H9 (cell line): Measurements from ENCODE around the gene ZBTB38. TPM values are rescaled to one million over a fixed set of nuclear protein-coding genes. Genes with fewer than 3 reads are reported as not detected.
A peak's percentile ranks its signal among the peaks of the same experiment; 100 is the strongest.

Experiments
- DNase-seq: peaks from one replicate; pipeline ENCODE4 v3.0.0-alpha.2; 2017
- H2AFZ ChIP-seq: one replicate; pipeline ENCODE4 v1.6.1; 2013; ENCODE audit warnings: mild to moderate bottlenecking, low read length, control low read depth, moderate library complexity
- H2AK5ac ChIP-seq: 2 replicates; pipeline ENCODE4 v1.6.1; 2013; ENCODE audit warnings: low read length, control low read depth, mixed read lengths; ENCODE audit not compliant: insufficient read length
- H2BK120ac ChIP-seq: one replicate; pipeline ENCODE4 v1.6.1; 2013; ENCODE audit warnings: low read depth, mild to moderate bottlenecking, low read length, control low read depth, inconsistent platforms; ENCODE audit not compliant: poor library complexity, severe bottlenecking
- H2BK12ac ChIP-seq: 2 replicates; pipeline ENCODE4 v1.6.1; 2013; ENCODE audit warnings: low read length, control low read depth, mixed read lengths, low read depth; ENCODE audit not compliant: insufficient read length
- H2BK15ac ChIP-seq: 2 replicates; pipeline ENCODE4 v1.6.1; 2013; ENCODE audit warnings: low read depth, low read length, control low read depth
- H2BK20ac ChIP-seq: one replicate; pipeline ENCODE4 v1.6.1; 2013; ENCODE audit warnings: low read depth, mild to moderate bottlenecking, low read length, control low read depth, inconsistent platforms; ENCODE audit not compliant: poor library complexity, severe bottlenecking
- H2BK5ac ChIP-seq: 2 replicates; pipeline ENCODE4 v1.6.1; 2013; ENCODE audit warnings: low read length, control low read depth, mixed read lengths; ENCODE audit not compliant: insufficient read length
- H3K14ac ChIP-seq: 2 replicates; pipeline ENCODE4 v1.6.1; 2013; ENCODE audit warnings: low read length, control low read depth; ENCODE audit not compliant: insufficient read depth
- H3K18ac ChIP-seq: 2 replicates; pipeline ENCODE4 v1.6.1; 2013; ENCODE audit warnings: low read depth, mild to moderate bottlenecking, mixed read lengths, low read length, control low read depth; ENCODE audit not compliant: insufficient read length
- H3K23ac ChIP-seq: 2 replicates; pipeline ENCODE4 v1.6.1; 2013; ENCODE audit warnings: low read length, control low read depth, mixed read lengths, low read depth; ENCODE audit not compliant: insufficient read length
- H3K23me2 ChIP-seq: 2 replicates; pipeline ENCODE4 v1.6.1; 2013; ENCODE audit warnings: low read depth, mild to moderate bottlenecking, mixed read lengths, low read length, control low read depth; ENCODE audit not compliant: insufficient read length, poor library complexity, severe bottlenecking
- H3K27ac ChIP-seq: 2 replicates; pipeline ENCODE4 v1.5.1; 2013; ENCODE audit warnings: low read length, control low read depth, mixed read lengths, low read depth; ENCODE audit not compliant: insufficient read length
- H3K27me3 ChIP-seq: 2 replicates; pipeline ENCODE4 v1.6.1; 2013; ENCODE audit warnings: low read length, control low read depth, inconsistent platforms; ENCODE audit not compliant: insufficient read depth
- H3K4ac ChIP-seq: 2 replicates; pipeline ENCODE4 v1.6.1; 2013; ENCODE audit warnings: low read depth, mild to moderate bottlenecking, control low read depth, inconsistent platforms, low read length, moderate library complexity
- H3K4me1 ChIP-seq: 2 replicates; pipeline ENCODE4 v1.6.1; 2013; ENCODE audit warnings: low read length, control low read depth, inconsistent platforms; ENCODE audit not compliant: insufficient read depth
- H3K4me2 ChIP-seq: 2 replicates; pipeline ENCODE4 v1.6.1; 2013; ENCODE audit warnings: low read length, control low read depth, mixed read lengths; ENCODE audit not compliant: insufficient read length, insufficient read depth
- H3K56ac ChIP-seq: 2 replicates; pipeline ENCODE4 v1.6.1; 2013; ENCODE audit warnings: low read depth, mild to moderate bottlenecking, mixed read lengths, low read length, control low read depth; ENCODE audit not compliant: insufficient read length
- H3K79me1 ChIP-seq: 2 replicates; pipeline ENCODE4 v1.6.1; 2013; ENCODE audit warnings: low read depth, mild to moderate bottlenecking, moderate library complexity, low read length, control low read depth, inconsistent platforms; ENCODE audit not compliant: insufficient read depth, poor library complexity, severe bottlenecking
- H3K79me2 ChIP-seq: 2 replicates; pipeline ENCODE4 v1.6.1; 2013; ENCODE audit warnings: low read length, control low read depth, inconsistent platforms; ENCODE audit not compliant: insufficient read depth
- H3K9ac ChIP-seq: 2 replicates; pipeline ENCODE4 v1.6.1; 2013; ENCODE audit warnings: low read length, control low read depth, mixed read lengths; ENCODE audit not compliant: insufficient read length; ENCODE audit errors: extremely low read depth
- H3K9me3 ChIP-seq: one replicate; pipeline ENCODE4 v1.6.1; 2013; ENCODE audit warnings: low read depth, low read length, inconsistent platforms; ENCODE audit not compliant: control insufficient read depth
- H3T11ph ChIP-seq: one replicate; pipeline ENCODE4 v1.6.1; 2013; ENCODE audit warnings: mild to moderate bottlenecking, low read length, control low read depth, inconsistent platforms
- H4K20me1 ChIP-seq: one replicate; pipeline ENCODE4 v1.6.1; 2013; ENCODE audit not compliant: control insufficient read depth, insufficient read length, insufficient read depth
- H4K5ac ChIP-seq: 2 replicates; pipeline ENCODE4 v1.6.1; 2013; ENCODE audit warnings: low read depth, mild to moderate bottlenecking, mixed read lengths, low read length, control low read depth; ENCODE audit not compliant: insufficient read length
- H4K8ac ChIP-seq: replicated peaks from 2 replicates; pipeline ENCODE4 v1.6.1; 2013; ENCODE audit warnings: low read length, control low read depth, mixed read lengths, low read depth; ENCODE audit not compliant: insufficient read length
- H4K91ac ChIP-seq: 2 replicates; pipeline ENCODE4 v1.6.1; 2013; ENCODE audit warnings: low read depth, mild to moderate bottlenecking, moderate library complexity, mixed read lengths, low read length, control low read depth; ENCODE audit not compliant: insufficient read length
- H3K27ac Mint-ChIP-seq, 3 experiments: 2 replicates in 2 of 3; 3 replicates in 1 of 3; pipeline ENCODE4 v1.8.0; 2020 to 2021; ENCODE audit warnings: mixed read lengths in 3 of 3, mild to moderate bottlenecking in 1 of 3, moderate library complexity in 1 of 3
- H3K27me3 Mint-ChIP-seq: 2 replicates; pipeline ENCODE4 v1.8.0; 2021; ENCODE audit warnings: low read depth, mild to moderate bottlenecking, moderate library complexity, mixed read lengths
- H3K36me3 Mint-ChIP-seq, 3 experiments: 2 replicates in 2 of 3; 3 replicates in 1 of 3; pipeline ENCODE4 v1.8.0; 2020 to 2021; ENCODE audit warnings: low read depth in 3 of 3, mixed read lengths in 3 of 3; ENCODE audit not compliant: insufficient read depth in 1 of 3
- H3K4me1 Mint-ChIP-seq, 2 experiments: 2 replicates each; pipeline ENCODE4 v1.8.0; 2020; ENCODE audit warnings: mixed read lengths in 2 of 2
- H3K4me3 Mint-ChIP-seq, 2 experiments: 2 replicates in 1 of 2; 3 replicates in 1 of 2; pipeline ENCODE4 v1.8.0; 2020 to 2021; ENCODE audit warnings: mild to moderate bottlenecking in 2 of 2, mixed read lengths in 2 of 2, moderate library complexity in 1 of 2
- H3K9me3 Mint-ChIP-seq, 2 experiments: 2 replicates in 1 of 2; 3 replicates in 1 of 2; pipeline ENCODE4 v1.8.0; 2020; ENCODE audit warnings: mild to moderate bottlenecking in 2 of 2, mixed read lengths in 2 of 2, moderate library complexity in 1 of 2
- WGBS: extraction: QIAGEN DNeasy Blood & Tissue Kit; methylation state at CpG from one replicate; pipeline ENCODE4 v1.1.7; 2013; ENCODE audit warnings: missing lambda C conversion rate, low lambda C conversion rate, mixed read lengths; ENCODE audit not compliant: insufficient read length; ENCODE audit errors: extremely low coverage; 5-methylcytosine and 5-hydroxymethylcytosine counted together
- total RNA-seq: library from RNA; stranded (reverse); gene quantifications from 2 replicates; pipeline ENCODE4 v1.2.1, GENCODE V29; 2021
- TF ChIP-seq, protein P1 (sequence below): fragments of 200-600 bp; sonication (generic); conservative IDR thresholded peaks from 3 replicates; pipeline ENCODE4 v1.8.0; 2021; ENCODE audit warnings: antibody characterized with exemption, mild to moderate bottlenecking

The ZBTB38 gene
- total RNA-seq, 1 experiment from 2014 or later = 14.6 TPM

DNA sequence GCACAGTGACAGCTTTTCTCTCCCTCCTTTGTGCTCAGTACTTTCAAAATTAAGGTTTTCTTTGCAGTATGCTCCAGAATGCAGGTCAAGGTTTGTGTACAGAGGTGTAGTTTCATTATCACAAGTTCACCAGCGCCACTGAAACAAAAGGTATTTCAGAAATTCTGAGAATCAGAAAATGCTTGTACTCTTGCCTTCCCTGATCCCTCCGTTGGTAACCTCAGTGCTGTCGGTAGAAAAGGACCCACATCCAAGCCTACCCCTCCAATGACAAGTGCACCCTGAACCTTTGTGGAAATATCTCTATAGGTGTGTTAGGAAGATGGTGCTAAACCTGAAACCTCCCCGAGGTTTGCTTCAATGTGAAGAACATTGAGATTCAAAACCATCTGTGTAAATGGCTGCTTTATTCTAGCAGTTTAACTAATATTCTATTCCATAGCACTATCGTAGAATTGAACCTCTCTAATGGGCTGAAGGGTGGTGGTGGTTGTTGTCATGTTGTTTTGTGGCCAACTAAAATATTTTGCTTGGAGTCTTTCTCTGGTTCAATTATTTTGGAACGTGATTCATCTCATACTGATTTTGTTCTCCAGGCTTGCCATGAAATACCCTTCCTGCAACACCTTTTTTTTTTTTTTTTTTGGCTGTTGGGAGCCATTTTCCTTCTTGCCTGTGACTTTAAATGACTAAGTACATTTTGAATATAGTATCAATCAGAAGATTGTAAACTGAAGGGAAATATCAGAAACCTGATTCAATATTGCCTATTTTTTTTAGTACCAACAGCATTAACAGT is 20.7 kb downstream of the ZBTB38 start:
- H3K23ac ChIP-seq = no peak overlapping the region
- WGBS = no CpG with 5 or more reads among the region's 6 CpGs
- no peaks in the 10 kb centered on the region for H3K36me3 Mint-ChIP-seq
- H2BK5ac ChIP-seq = no peak overlapping the region
- no peak overlapping the region for H3K4ac ChIP-seq
- TF ChIP-seq, protein P1, sequence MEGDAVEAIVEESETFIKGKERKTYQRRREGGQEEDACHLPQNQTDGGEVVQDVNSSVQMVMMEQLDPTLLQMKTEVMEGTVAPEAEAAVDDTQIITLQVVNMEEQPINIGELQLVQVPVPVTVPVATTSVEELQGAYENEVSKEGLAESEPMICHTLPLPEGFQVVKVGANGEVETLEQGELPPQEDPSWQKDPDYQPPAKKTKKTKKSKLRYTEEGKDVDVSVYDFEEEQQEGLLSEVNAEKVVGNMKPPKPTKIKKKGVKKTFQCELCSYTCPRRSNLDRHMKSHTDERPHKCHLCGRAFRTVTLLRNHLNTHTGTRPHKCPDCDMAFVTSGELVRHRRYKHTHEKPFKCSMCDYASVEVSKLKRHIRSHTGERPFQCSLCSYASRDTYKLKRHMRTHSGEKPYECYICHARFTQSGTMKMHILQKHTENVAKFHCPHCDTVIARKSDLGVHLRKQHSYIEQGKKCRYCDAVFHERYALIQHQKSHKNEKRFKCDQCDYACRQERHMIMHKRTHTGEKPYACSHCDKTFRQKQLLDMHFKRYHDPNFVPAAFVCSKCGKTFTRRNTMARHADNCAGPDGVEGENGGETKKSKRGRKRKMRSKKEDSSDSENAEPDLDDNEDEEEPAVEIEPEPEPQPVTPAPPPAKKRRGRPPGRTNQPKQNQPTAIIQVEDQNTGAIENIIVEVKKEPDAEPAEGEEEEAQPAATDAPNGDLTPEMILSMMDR = no peak
- H3K9me3 Mint-ChIP-seq = no peaks in the 10 kb centered on the region; a peak in 1 of 5 replicates
- no peak overlapping the region for H2BK12ac ChIP-seq
- no peak overlapping the region for H3K56ac ChIP-seq
- no peak overlapping the region for H3K9ac ChIP-seq
- H3K4me2 ChIP-seq = no peak overlapping the region
- H2BK15ac ChIP-seq = no peak overlapping the region
- no peak overlapping the region for H2AK5ac ChIP-seq
- no peak for DNase-seq
- no peaks in the 10 kb centered on the region for H3K27me3 Mint-ChIP-seq
- no peak overlapping the region for H4K8ac ChIP-seq
- H3K27me3 ChIP-seq = no peaks in the 10 kb centered on the region; the same call in 1 of the 2 replicates
- no peaks in the 10 kb centered on the region for H3K23me2 ChIP-seq
- H3K27ac ChIP-seq = no peak overlapping the region
- H3K4me1 Mint-ChIP-seq = peaks cover 46 to 71% of the 10 kb centered on the region in 2 experiments
- no peaks in the 10 kb centered on the region for H3K79me1 ChIP-seq
- H3K4me3 Mint-ChIP-seq = no peak overlapping the region
- peak overlapping the region in 1 of 3 experiments; percentile 78; a peak in 2 of 7 replicates for H3K27ac Mint-ChIP-seq
- H2BK120ac ChIP-seq = no peak overlapping the region
- H4K91ac ChIP-seq = no peak overlapping the region
- no peaks in the 10 kb centered on the region for H3K79me2 ChIP-seq
- no peak overlapping the region for H3K14ac ChIP-seq
- no peak overlapping the region for H2BK20ac ChIP-seq
- no peak overlapping the region for H2AFZ ChIP-seq
- no peaks in the 10 kb centered on the region for H4K20me1 ChIP-seq
- H3T11ph ChIP-seq = no peak overlapping the region
- no peak overlapping the region for H4K5ac ChIP-seq
- H3K9me3 ChIP-seq = no peaks in the 10 kb centered on the region
- H3K18ac ChIP-seq = no peak overlapping the region
- peaks cover 12% of the 10 kb centered on the region; the same call in 1 of the 2 replicates for H3K4me1 ChIP-seq
